Peyer's patch (tissue), 4 donors: ENCODE results near the gene ECT2.

ENCODE experiments used
- CTCF ChIP-seq, 6 experiments: fragments of 450-650 bp in 4 of 6; fragments of 200-600 bp in 2 of 6; sonication (generic) in 1 of 6; IDR thresholded peaks; one replicate each; pipeline ENCODE4 v1.5.1; 2017 to 2019; ENCODE audit warnings: antibody characterized with exemption in 6 of 6, mild to moderate bottlenecking in 3 of 6, moderate library complexity in 1 of 6
- POLR2A ChIP-seq, 2 donors: fragments of 450-650 bp; IDR thresholded peaks; one replicate each; pipeline ENCODE4 v1.5.1; 2017; ENCODE audit warnings: antibody characterized with exemption in 2 of 2, mild to moderate bottlenecking in 2 of 2, moderate library complexity in 2 of 2

GRCh38 chr3:172816281-172816680 lies 65.8 kb downstream of the ECT2 start:
- TF ChIP-seq CTCF (IDR thresholded peaks at IDR 0.05) (no peak), POLR2A (IDR thresholded peaks at IDR 0.05) (no peak)
